Measurements from ENCODE around the gene RAB3GAP2. TPM values are rescaled to one million over a fixed set of nuclear protein-coding genes. Genes with fewer than 3 reads are reported as not detected.

RAB3GAP2 gene, protein sequence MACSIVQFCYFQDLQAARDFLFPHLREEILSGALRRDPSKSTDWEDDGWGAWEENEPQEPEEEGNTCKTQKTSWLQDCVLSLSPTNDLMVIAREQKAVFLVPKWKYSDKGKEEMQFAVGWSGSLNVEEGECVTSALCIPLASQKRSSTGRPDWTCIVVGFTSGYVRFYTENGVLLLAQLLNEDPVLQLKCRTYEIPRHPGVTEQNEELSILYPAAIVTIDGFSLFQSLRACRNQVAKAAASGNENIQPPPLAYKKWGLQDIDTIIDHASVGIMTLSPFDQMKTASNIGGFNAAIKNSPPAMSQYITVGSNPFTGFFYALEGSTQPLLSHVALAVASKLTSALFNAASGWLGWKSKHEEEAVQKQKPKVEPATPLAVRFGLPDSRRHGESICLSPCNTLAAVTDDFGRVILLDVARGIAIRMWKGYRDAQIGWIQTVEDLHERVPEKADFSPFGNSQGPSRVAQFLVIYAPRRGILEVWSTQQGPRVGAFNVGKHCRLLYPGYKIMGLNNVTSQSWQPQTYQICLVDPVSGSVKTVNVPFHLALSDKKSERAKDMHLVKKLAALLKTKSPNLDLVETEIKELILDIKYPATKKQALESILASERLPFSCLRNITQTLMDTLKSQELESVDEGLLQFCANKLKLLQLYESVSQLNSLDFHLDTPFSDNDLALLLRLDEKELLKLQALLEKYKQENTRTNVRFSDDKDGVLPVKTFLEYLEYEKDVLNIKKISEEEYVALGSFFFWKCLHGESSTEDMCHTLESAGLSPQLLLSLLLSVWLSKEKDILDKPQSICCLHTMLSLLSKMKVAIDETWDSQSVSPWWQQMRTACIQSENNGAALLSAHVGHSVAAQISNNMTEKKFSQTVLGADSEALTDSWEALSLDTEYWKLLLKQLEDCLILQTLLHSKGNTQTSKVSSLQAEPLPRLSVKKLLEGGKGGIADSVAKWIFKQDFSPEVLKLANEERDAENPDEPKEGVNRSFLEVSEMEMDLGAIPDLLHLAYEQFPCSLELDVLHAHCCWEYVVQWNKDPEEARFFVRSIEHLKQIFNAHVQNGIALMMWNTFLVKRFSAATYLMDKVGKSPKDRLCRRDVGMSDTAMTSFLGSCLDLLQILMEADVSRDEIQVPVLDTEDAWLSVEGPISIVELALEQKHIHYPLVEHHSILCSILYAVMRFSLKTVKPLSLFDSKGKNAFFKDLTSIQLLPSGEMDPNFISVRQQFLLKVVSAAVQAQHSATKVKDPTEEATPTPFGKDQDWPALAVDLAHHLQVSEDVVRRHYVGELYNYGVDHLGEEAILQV (N-terminal part only)
- total RNA-seq: 49.3 and 51.5 TPM in 2 replicates

DNA sequence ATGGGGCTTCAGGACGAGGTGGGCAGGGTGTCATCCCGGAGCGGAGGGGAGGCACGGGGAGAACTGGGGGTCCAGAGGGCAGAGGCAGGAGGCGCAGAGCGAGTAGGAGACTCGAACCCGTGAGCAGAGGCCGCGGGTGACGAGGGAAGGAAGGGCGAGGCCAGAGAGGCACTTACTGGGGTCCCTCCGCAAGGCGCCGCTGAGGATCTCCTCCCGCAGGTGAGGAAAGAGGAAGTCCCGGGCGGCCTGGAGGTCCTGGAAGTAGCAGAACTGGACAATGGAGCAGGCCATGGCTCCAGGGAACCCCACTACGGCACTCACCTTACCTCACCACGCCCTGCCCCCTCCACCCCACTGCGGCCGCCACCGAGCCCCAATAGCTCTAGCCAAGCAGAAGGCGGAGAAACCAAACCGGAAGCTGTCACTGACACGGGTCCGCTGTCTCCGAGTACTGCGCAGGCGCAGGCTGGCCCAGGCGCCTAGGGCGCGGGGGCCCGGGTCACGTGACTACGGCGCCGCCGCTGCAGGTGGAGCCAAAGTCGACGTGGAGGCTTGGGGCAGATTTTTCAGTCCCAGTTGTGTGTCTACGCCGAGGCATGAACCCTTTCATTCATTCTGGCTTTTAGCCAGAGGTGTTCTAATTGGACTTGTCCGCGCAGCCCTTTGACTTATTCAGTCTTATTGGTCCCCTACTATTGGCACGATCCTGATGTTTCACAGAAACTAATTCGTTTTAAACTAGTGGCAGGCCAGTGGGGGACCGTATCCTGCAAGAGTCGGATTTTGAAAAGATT is at the start of gene RAB3GAP2:
TSS of gene RAB3GAP2 (minus strand) at position 407 of the 794 bp plus-strand sequence. CDS start at position 291, 116 bp downstream.

Other genes with a start within 250 kb of the RAB3GAP2 start
- 172 and 186 TPM in 2 replicates for gene EPRS1, start 225.9 kb downstream of the RAB3GAP2 start, total RNA-seq
- gene BPNT1, start 182.7 kb downstream of the RAB3GAP2 start, total RNA-seq: 20.2 and 26.8 TPM in 2 replicates
- gene IARS2, start 178.3 kb downstream of the RAB3GAP2 start, total RNA-seq: 109 and 115 TPM in 2 replicates

Measured in smooth muscle cell of the pulmonary artery (primary cell).